Measurements from ENCODE around the gene U2AF1L4. TPM values are rescaled to one million over a fixed set of nuclear protein-coding genes. Genes with fewer than 3 reads are reported as not detected.
A peak's percentile ranks its signal among the peaks of the same experiment; 100 is the strongest.

Gene U2AF1L4
- total RNA-seq, 2 experiments from 2014 or later, result 16.1 to 35.2 TPM

DNA sequence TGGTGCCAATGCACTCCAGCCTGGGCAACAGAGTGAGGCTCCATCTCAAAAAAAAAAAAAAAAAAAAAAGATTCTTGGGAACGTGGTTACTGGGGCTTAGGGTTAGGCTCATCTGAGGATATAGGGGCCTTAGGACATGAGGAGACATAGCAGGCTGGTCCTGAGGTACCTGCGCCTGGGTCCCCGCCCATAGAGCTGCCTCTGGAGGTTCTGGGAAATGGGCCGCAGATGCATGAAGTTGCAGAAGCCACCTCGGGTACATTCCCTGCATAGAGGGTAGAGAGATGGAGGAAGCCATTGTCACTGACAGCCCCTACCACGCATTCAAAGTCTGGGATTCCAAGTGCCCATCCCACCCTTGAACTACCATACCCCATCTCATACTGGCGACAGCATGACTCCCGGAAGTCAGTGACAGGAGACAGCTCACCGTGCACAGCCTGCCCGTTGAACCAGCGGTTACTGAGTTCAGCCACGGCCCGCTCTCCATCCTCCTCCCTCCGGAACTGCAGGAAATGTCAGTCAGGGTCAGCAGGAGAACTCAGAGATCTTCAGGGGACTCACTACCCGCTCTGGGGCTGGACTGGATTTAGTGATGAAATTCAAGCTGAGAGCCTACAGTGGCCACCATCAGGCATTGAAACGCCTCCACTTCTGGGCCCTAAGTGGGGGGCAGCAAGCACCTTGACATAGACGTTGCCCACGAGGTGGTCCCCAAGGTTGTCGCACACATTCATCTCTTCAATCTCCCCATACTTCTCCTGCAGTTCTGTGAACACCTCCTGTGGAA lies 1.4 kb downstream of the U2AF1L4 start:
- TF ChIP-seq EZH2phosphoT487 (IDR thresholded peaks at IDR 0.05; ENCODE audit: borderline replicate concordance, low read depth, low read length), result no peak
- no peak for TF ChIP-seq CTCF (conservative IDR thresholded peaks at IDR 0.05; ENCODE audit: low read length)
- Histone ChIP-seq H3K27ac (ENCODE audit: low read depth, low read length, poor library complexity, severe bottlenecking) (peak overlapping the region; percentile 86), H3K36me3 (ENCODE audit: insufficient read depth, low read length) (peaks cover 10% of the 10 kb centered on the region; the same call in 1 of the 2 replicates), H3K9me3 (ENCODE audit: low read length) (no peaks in the 10 kb centered on the region), H3K79me2 (ENCODE audit: insufficient read depth, low read depth, low read length) (peaks cover 14% of the 10 kb centered on the region; the same call in 1 of the 2 replicates), H2AFZ (ENCODE audit: low read length) (peak overlapping the region; percentile 13; the same call in 1 of the 2 replicates), H3K4me1 (ENCODE audit: insufficient read depth, low read length, poor library complexity, severe bottlenecking) (peaks cover 59% of the 10 kb centered on the region), H3K4me2 (ENCODE audit: low read length) (peak overlapping the region; percentile 84), H3K9me2 (ENCODE audit: insufficient read depth, low read length) (no peaks in the 10 kb centered on the region), H4K20me1 (ENCODE audit: insufficient read depth, low read length) (no peaks in the 10 kb centered on the region), H3K4me3 (ENCODE audit: low read depth, low read length, poor library complexity, severe bottlenecking) (peak overlapping the region; percentile 78)
- CTCF ChIA-PET (ENCODE audit: unreplicated experiment), result interaction anchor here (0.6 kb wide), 1 partner anchor 53 kb away, joined by 8 read pairs; no protein-coding TSS in a partner anchor
- peak; percentile 41 for DNase-seq (ENCODE audit: low spot score)
- BruUV-seq (replicated peaks), result TSS peak; percentile 70
- POLR2A ChIA-PET, result interaction anchor here (0.6 to 2.3 kb wide), 9 partner anchors 21 to 1397 kb away, joined by 3 to 9 read pairs (median 4); partner anchors contain the start of gene COX6B1
- intact Hi-C loops (cut with micrococcal nuclease; ENCODE audit: unreplicated experiment), result loop anchor here (1.0 to 10.0 kb wide), 3 partner anchors 27 to 1309 kb away; partner anchors contain the start of genes HCST and NFKBID

GRCh38 chr19:35742121-35742724 lies 3.0 kb downstream of the U2AF1L4 start, which contains the start of gene IGFLR1:
TSS of gene IGFLR1 (minus strand) at chr19:35742452. CDS start at chr19:35741180, 1,272 bp downstream.
- peaks cover 57% of the 10 kb centered on the region for H3K4me1 ChIP-seq (ENCODE audit: insufficient read depth, low read length, poor library complexity, severe bottlenecking)
- H3K27ac ChIP-seq (ENCODE audit: low read depth, low read length, poor library complexity, severe bottlenecking), result peak within 1 kb of the TSS; percentile 86
- H3K4me3 ChIP-seq (ENCODE audit: low read depth, low read length, poor library complexity, severe bottlenecking), result peak within 1 kb of the TSS; percentile 69
- H3K9me3 ChIP-seq (ENCODE audit: low read length), result no peaks in the 10 kb centered on the region
- ChIA-PET CTCF (ENCODE audit: unreplicated experiment) (no interaction called here), POLR2A (no interaction called here)
- DNase-seq (ENCODE audit: low spot score), result peak; percentile 75
- no peaks in the 10 kb centered on the region for H4K20me1 ChIP-seq (ENCODE audit: insufficient read depth, low read length)
- TF ChIP-seq CTCF (conservative IDR thresholded peaks at IDR 0.05; ENCODE audit: low read length), result no peak
- TF ChIP-seq EZH2phosphoT487 (IDR thresholded peaks at IDR 0.05; ENCODE audit: borderline replicate concordance, low read depth, low read length), result no peak
- H3K9me2 ChIP-seq (ENCODE audit: insufficient read depth, low read length), result no peaks in the 10 kb centered on the region
- BruUV-seq (replicated peaks), result no TSS peak
- H3K79me2 ChIP-seq (ENCODE audit: insufficient read depth, low read depth, low read length), result peaks cover 11% of the 10 kb centered on the region; the same call in 1 of the 2 replicates
- intact Hi-C loops (cut with micrococcal nuclease; ENCODE audit: unreplicated experiment), result loop anchor here (5.0 to 10.0 kb wide), 2 partner anchors 160 to 1307 kb away; partner anchors contain the start of genes HCST and NFKBID
- H3K4me2 ChIP-seq (ENCODE audit: low read length), result peak within 1 kb of the TSS; percentile 84
- peak within 1 kb of the TSS; percentile 73 for H2AFZ ChIP-seq (ENCODE audit: low read length)
- H3K36me3 ChIP-seq (ENCODE audit: insufficient read depth, low read length), result peaks cover 26% of the 10 kb centered on the region

All from OCI-LY7 (cell line).